ENCODE data around the gene CLIC3.

The CLIC3 gene

DNA sequence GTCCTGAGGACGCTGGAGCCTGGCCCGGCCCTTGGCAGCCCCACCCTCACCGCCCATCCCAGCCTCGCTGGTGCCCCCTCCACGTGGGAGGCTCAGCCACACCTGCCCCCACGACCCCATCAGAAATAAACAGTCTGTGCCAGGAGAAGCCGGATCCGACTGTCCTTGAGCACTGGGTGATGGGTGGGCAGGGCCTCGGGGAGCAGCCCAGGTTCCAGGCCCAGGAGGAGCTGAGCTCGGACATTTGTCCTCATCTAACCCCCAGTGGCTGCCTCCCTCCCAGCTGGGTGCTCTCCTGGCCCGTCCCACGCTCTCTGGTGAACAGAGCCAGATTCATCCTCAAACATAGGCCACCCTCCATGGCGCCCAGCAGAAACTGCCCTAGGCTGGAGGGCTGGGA is 23.6 kb downstream of the CLIC3 start:
- no peaks in the 10 kb centered on the region for H3K27me3 ChIP-seq (replicated peaks)
- DNase-seq: no peak
- in situ Hi-C loops (cut with HindIII; ENCODE audit: low pct_ligation_motif_present, low sequenced_read_pairs): no loop called here
- no peaks in the 10 kb centered on the region for H3K36me3 ChIP-seq (replicated peaks)
- H3K27ac ChIP-seq: no peak overlapping the region
- no peak overlapping the region for H3K4me3 ChIP-seq (ENCODE audit: low read depth, low read length)
- TF ChIP-seq, protein P1, sequence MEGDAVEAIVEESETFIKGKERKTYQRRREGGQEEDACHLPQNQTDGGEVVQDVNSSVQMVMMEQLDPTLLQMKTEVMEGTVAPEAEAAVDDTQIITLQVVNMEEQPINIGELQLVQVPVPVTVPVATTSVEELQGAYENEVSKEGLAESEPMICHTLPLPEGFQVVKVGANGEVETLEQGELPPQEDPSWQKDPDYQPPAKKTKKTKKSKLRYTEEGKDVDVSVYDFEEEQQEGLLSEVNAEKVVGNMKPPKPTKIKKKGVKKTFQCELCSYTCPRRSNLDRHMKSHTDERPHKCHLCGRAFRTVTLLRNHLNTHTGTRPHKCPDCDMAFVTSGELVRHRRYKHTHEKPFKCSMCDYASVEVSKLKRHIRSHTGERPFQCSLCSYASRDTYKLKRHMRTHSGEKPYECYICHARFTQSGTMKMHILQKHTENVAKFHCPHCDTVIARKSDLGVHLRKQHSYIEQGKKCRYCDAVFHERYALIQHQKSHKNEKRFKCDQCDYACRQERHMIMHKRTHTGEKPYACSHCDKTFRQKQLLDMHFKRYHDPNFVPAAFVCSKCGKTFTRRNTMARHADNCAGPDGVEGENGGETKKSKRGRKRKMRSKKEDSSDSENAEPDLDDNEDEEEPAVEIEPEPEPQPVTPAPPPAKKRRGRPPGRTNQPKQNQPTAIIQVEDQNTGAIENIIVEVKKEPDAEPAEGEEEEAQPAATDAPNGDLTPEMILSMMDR (IDR thresholded peaks at IDR 0.05; ENCODE audit: low read depth, low read length, missing control alignments): no peak

DNA sequence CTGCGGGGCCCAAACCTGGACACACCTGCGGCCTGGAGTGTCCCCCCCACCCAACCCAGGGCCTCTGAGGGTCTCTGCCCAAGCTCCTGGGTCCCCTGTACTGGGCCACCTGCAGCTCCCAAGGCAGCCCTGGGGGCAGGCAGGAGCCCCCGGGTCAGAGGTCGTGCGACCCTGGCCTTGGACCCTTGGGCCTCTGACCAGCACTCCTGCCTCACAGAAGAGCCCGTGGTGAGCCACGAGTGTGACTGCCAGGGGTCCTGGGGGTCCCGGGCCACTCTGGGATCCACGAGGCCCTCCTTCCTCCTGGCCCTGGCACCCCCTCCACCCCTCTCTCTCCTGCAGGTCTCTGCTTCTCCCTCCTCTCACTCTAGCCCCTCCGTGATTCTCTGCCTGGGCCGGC is 24.0 kb downstream of the CLIC3 start:
- no peak for DNase-seq
- H3K27ac ChIP-seq: no peak overlapping the region
- TF ChIP-seq, protein P1 (IDR thresholded peaks at IDR 0.05; ENCODE audit: low read depth, low read length, missing control alignments): no peak
- no peaks in the 10 kb centered on the region for H3K36me3 ChIP-seq (replicated peaks)
- no peaks in the 10 kb centered on the region for H3K27me3 ChIP-seq (replicated peaks)
- in situ Hi-C loops (cut with HindIII; ENCODE audit: low pct_ligation_motif_present, low sequenced_read_pairs): no loop called here
- no peak overlapping the region for H3K4me3 ChIP-seq (ENCODE audit: low read depth, low read length)

DNA sequence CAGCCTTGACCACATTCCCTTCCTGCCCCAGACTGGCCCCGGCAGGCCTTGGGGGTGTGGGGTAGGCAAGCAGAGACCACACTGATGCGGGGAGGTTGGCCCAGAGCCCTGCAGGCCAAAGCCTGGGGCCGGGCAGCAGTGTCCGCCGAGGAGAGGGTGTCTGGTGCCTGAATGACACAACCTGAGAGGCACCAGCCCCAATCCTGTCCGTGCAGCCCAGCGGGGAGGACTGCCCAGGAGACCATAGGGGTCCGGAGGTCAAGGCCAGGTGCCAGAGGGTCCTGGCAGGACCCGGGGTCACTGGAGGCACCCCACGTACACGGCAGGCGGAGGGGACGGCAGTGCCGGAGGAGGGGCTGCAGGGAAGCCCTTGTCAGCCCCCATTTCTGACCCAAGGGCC is 24.6 kb downstream of the CLIC3 start:
- Histone ChIP-seq H3K27me3 (replicated peaks) (no peaks in the 10 kb centered on the region), H3K4me3 (ENCODE audit: low read depth, low read length) (no peak overlapping the region), H3K27ac (no peak overlapping the region), H3K36me3 (replicated peaks) (no peaks in the 10 kb centered on the region)
- TF ChIP-seq, protein P1 (IDR thresholded peaks at IDR 0.05; ENCODE audit: low read depth, low read length, missing control alignments): no peak
- DNase-seq: no peak
- in situ Hi-C loops (cut with HindIII; ENCODE audit: low pct_ligation_motif_present, low sequenced_read_pairs): no loop called here

DNA sequence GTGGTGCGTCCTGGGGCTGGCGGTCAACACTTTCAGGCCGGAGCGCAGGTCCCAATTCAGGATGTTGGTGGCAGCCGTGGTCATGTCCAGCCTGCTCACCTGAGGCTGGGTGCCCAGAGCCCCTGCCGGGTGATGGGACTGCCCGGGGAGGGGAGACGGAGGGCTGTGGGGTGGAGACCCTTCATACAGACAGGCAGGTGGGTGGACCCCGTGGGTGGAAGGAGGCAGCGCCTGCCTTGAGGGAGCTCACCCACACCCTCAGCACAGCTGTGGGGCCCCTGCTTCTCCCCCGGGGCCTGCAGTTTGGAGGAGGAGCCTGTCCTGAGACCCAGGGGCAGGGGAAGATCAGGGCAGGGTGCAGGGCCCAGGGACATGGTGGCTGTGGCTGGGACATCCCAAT is 26.0 kb downstream of the CLIC3 start:
- in situ Hi-C loops (cut with HindIII; ENCODE audit: low pct_ligation_motif_present, low sequenced_read_pairs): no loop called here
- DNase-seq: no peak
- H3K27ac ChIP-seq: no peak overlapping the region
- no peak overlapping the region for H3K4me3 ChIP-seq (ENCODE audit: low read depth, low read length)
- TF ChIP-seq, protein P1 (IDR thresholded peaks at IDR 0.05; ENCODE audit: low read depth, low read length, missing control alignments): no peak
- no peaks in the 10 kb centered on the region for H3K27me3 ChIP-seq (replicated peaks)
- H3K36me3 ChIP-seq (replicated peaks): no peaks in the 10 kb centered on the region

DNA sequence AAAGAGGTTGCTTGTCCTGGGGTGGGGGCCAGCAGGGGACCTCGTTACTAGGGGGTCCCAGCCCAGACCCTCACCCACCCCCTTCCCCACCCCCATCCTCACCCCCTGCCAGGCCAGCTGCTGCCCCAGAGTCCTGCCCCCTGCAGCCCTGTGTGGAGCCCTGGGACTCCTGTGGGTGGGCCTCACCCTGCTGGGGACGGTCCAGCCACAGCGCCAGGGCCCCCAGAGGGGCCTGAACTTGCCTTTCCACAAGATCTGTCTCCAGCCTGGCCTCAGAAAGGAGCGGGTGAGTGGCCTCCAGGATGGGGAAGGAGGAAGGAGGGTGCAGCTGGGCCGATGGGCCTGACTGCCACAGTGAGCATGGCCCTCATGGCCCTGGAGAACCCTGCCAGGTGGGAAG is 26.6 kb downstream of the CLIC3 start:
- in situ Hi-C loops (cut with HindIII; ENCODE audit: low pct_ligation_motif_present, low sequenced_read_pairs): no loop called here
- Histone ChIP-seq H3K27me3 (replicated peaks) (no peaks in the 10 kb centered on the region), H3K4me3 (ENCODE audit: low read depth, low read length) (no peak overlapping the region), H3K36me3 (replicated peaks) (no peaks in the 10 kb centered on the region), H3K27ac (no peak overlapping the region)
- no peak for DNase-seq
- TF ChIP-seq, protein P1 (IDR thresholded peaks at IDR 0.05; ENCODE audit: low read depth, low read length, missing control alignments): no peak

DNA sequence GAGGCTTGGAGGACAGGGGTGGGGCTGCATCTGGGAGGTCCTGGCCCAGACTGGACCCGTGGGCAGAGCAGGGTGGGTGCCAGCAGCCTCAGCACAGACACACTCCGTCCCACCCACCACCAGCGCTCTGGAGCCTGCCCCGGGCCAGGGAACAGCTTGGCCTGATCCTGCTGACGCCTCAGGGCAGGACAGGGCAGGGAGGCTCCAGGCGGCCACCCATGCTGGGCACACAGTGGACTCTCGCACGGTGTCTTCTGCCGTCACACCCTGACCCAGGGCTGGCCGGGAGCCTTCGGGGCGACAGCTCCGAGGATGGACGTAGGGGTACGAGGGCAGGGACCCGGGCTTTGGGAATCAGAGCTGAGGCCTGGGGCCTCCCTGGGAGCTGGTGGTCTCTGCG is 27.2 kb downstream of the CLIC3 start:
- TF ChIP-seq, protein P1 (IDR thresholded peaks at IDR 0.05; ENCODE audit: low read depth, low read length, missing control alignments): no peak
- Histone ChIP-seq H3K4me3 (ENCODE audit: low read depth, low read length) (no peak overlapping the region), H3K27ac (no peak overlapping the region), H3K27me3 (replicated peaks) (no peaks in the 10 kb centered on the region), H3K36me3 (replicated peaks) (no peaks in the 10 kb centered on the region)
- in situ Hi-C loops (cut with HindIII; ENCODE audit: low pct_ligation_motif_present, low sequenced_read_pairs): no loop called here
- no peak for DNase-seq

Measured in brain microvascular endothelial cell (primary cell).